H9 (cell line): ENCODE results near the gene KCNH2. TPM values are rescaled to one million over a fixed set of nuclear protein-coding genes. Genes with fewer than 3 reads are reported as not detected.

Experiments used
- DNase-seq: peaks from one replicate; pipeline ENCODE4 v3.0.0-alpha.2; 2017
- H2AFZ ChIP-seq: one replicate; pipeline ENCODE4 v1.6.1; 2013; ENCODE audit warnings: mild to moderate bottlenecking, low read length, control low read depth, moderate library complexity
- H2AK5ac ChIP-seq: 2 replicates; pipeline ENCODE4 v1.6.1; 2013; ENCODE audit warnings: low read length, control low read depth, mixed read lengths; ENCODE audit not compliant: insufficient read length
- H2BK120ac ChIP-seq: one replicate; pipeline ENCODE4 v1.6.1; 2013; ENCODE audit warnings: low read depth, mild to moderate bottlenecking, low read length, control low read depth, inconsistent platforms; ENCODE audit not compliant: poor library complexity, severe bottlenecking
- H2BK12ac ChIP-seq: 2 replicates; pipeline ENCODE4 v1.6.1; 2013; ENCODE audit warnings: low read length, control low read depth, mixed read lengths, low read depth; ENCODE audit not compliant: insufficient read length
- H2BK15ac ChIP-seq: 2 replicates; pipeline ENCODE4 v1.6.1; 2013; ENCODE audit warnings: low read depth, low read length, control low read depth
- H2BK20ac ChIP-seq: one replicate; pipeline ENCODE4 v1.6.1; 2013; ENCODE audit warnings: low read depth, mild to moderate bottlenecking, low read length, control low read depth, inconsistent platforms; ENCODE audit not compliant: poor library complexity, severe bottlenecking
- H2BK5ac ChIP-seq: 2 replicates; pipeline ENCODE4 v1.6.1; 2013; ENCODE audit warnings: low read length, control low read depth, mixed read lengths; ENCODE audit not compliant: insufficient read length
- H3K14ac ChIP-seq: 2 replicates; pipeline ENCODE4 v1.6.1; 2013; ENCODE audit warnings: low read length, control low read depth; ENCODE audit not compliant: insufficient read depth
- H3K18ac ChIP-seq: 2 replicates; pipeline ENCODE4 v1.6.1; 2013; ENCODE audit warnings: low read depth, mild to moderate bottlenecking, mixed read lengths, low read length, control low read depth; ENCODE audit not compliant: insufficient read length
- H3K23ac ChIP-seq: 2 replicates; pipeline ENCODE4 v1.6.1; 2013; ENCODE audit warnings: low read length, control low read depth, mixed read lengths, low read depth; ENCODE audit not compliant: insufficient read length
- H3K23me2 ChIP-seq: 2 replicates; pipeline ENCODE4 v1.6.1; 2013; ENCODE audit warnings: low read depth, mild to moderate bottlenecking, mixed read lengths, low read length, control low read depth; ENCODE audit not compliant: insufficient read length, poor library complexity, severe bottlenecking
- H3K27ac ChIP-seq: 2 replicates; pipeline ENCODE4 v1.5.1; 2013; ENCODE audit warnings: low read length, control low read depth, mixed read lengths, low read depth; ENCODE audit not compliant: insufficient read length
- H3K27me3 ChIP-seq: 2 replicates; pipeline ENCODE4 v1.6.1; 2013; ENCODE audit warnings: low read length, control low read depth, inconsistent platforms; ENCODE audit not compliant: insufficient read depth
- H3K4ac ChIP-seq: 2 replicates; pipeline ENCODE4 v1.6.1; 2013; ENCODE audit warnings: low read depth, mild to moderate bottlenecking, control low read depth, inconsistent platforms, low read length, moderate library complexity
- H3K4me1 ChIP-seq: 2 replicates; pipeline ENCODE4 v1.6.1; 2013; ENCODE audit warnings: low read length, control low read depth, inconsistent platforms; ENCODE audit not compliant: insufficient read depth
- H3K4me2 ChIP-seq: 2 replicates; pipeline ENCODE4 v1.6.1; 2013; ENCODE audit warnings: low read length, control low read depth, mixed read lengths; ENCODE audit not compliant: insufficient read length, insufficient read depth
- H3K56ac ChIP-seq: 2 replicates; pipeline ENCODE4 v1.6.1; 2013; ENCODE audit warnings: low read depth, mild to moderate bottlenecking, mixed read lengths, low read length, control low read depth; ENCODE audit not compliant: insufficient read length
- H3K79me1 ChIP-seq: 2 replicates; pipeline ENCODE4 v1.6.1; 2013; ENCODE audit warnings: low read depth, mild to moderate bottlenecking, moderate library complexity, low read length, control low read depth, inconsistent platforms; ENCODE audit not compliant: insufficient read depth, poor library complexity, severe bottlenecking
- H3K79me2 ChIP-seq: 2 replicates; pipeline ENCODE4 v1.6.1; 2013; ENCODE audit warnings: low read length, control low read depth, inconsistent platforms; ENCODE audit not compliant: insufficient read depth
- H3K9ac ChIP-seq: 2 replicates; pipeline ENCODE4 v1.6.1; 2013; ENCODE audit warnings: low read length, control low read depth, mixed read lengths; ENCODE audit not compliant: insufficient read length; ENCODE audit errors: extremely low read depth
- H3K9me3 ChIP-seq: one replicate; pipeline ENCODE4 v1.6.1; 2013; ENCODE audit warnings: low read depth, low read length, inconsistent platforms; ENCODE audit not compliant: control insufficient read depth
- H3T11ph ChIP-seq: one replicate; pipeline ENCODE4 v1.6.1; 2013; ENCODE audit warnings: mild to moderate bottlenecking, low read length, control low read depth, inconsistent platforms
- H4K20me1 ChIP-seq: one replicate; pipeline ENCODE4 v1.6.1; 2013; ENCODE audit not compliant: control insufficient read depth, insufficient read length, insufficient read depth
- H4K5ac ChIP-seq: 2 replicates; pipeline ENCODE4 v1.6.1; 2013; ENCODE audit warnings: low read depth, mild to moderate bottlenecking, mixed read lengths, low read length, control low read depth; ENCODE audit not compliant: insufficient read length
- H4K8ac ChIP-seq: replicated peaks from 2 replicates; pipeline ENCODE4 v1.6.1; 2013; ENCODE audit warnings: low read length, control low read depth, mixed read lengths, low read depth; ENCODE audit not compliant: insufficient read length
- H4K91ac ChIP-seq: 2 replicates; pipeline ENCODE4 v1.6.1; 2013; ENCODE audit warnings: low read depth, mild to moderate bottlenecking, moderate library complexity, mixed read lengths, low read length, control low read depth; ENCODE audit not compliant: insufficient read length
- H3K27ac Mint-ChIP-seq, 3 experiments: 2 replicates in 2 of 3; 3 replicates in 1 of 3; pipeline ENCODE4 v1.8.0; 2020 to 2021; ENCODE audit warnings: mixed read lengths in 3 of 3, mild to moderate bottlenecking in 1 of 3, moderate library complexity in 1 of 3
- H3K27me3 Mint-ChIP-seq: 2 replicates; pipeline ENCODE4 v1.8.0; 2021; ENCODE audit warnings: low read depth, mild to moderate bottlenecking, moderate library complexity, mixed read lengths
- H3K36me3 Mint-ChIP-seq, 3 experiments: 2 replicates in 2 of 3; 3 replicates in 1 of 3; pipeline ENCODE4 v1.8.0; 2020 to 2021; ENCODE audit warnings: low read depth in 3 of 3, mixed read lengths in 3 of 3; ENCODE audit not compliant: insufficient read depth in 1 of 3
- H3K4me1 Mint-ChIP-seq, 2 experiments: 2 replicates each; pipeline ENCODE4 v1.8.0; 2020; ENCODE audit warnings: mixed read lengths in 2 of 2
- H3K4me3 Mint-ChIP-seq, 2 experiments: 2 replicates in 1 of 2; 3 replicates in 1 of 2; pipeline ENCODE4 v1.8.0; 2020 to 2021; ENCODE audit warnings: mild to moderate bottlenecking in 2 of 2, mixed read lengths in 2 of 2, moderate library complexity in 1 of 2
- H3K9me3 Mint-ChIP-seq, 2 experiments: 2 replicates in 1 of 2; 3 replicates in 1 of 2; pipeline ENCODE4 v1.8.0; 2020; ENCODE audit warnings: mild to moderate bottlenecking in 2 of 2, mixed read lengths in 2 of 2, moderate library complexity in 1 of 2
- WGBS: extraction: QIAGEN DNeasy Blood & Tissue Kit; methylation state at CpG from one replicate; pipeline ENCODE4 v1.1.7; 2013; ENCODE audit warnings: missing lambda C conversion rate, low lambda C conversion rate, mixed read lengths; ENCODE audit not compliant: insufficient read length; ENCODE audit errors: extremely low coverage; 5-methylcytosine and 5-hydroxymethylcytosine counted together
- total RNA-seq: library from RNA; stranded (reverse); gene quantifications from 2 replicates; pipeline ENCODE4 v1.2.1, GENCODE V29; 2021
- TF ChIP-seq, protein P1 (sequence below): fragments of 200-600 bp; sonication (generic); conservative IDR thresholded peaks from 3 replicates; pipeline ENCODE4 v1.8.0; 2021; ENCODE audit warnings: antibody characterized with exemption, mild to moderate bottlenecking

Gene KCNH2
- total RNA-seq, 1 experiment from 2014 or later = 4.5 TPM

GRCh38 chr7:151019130-151019447, 41.0 kb upstream of the KCNH2 start:
- H3K9me3 Mint-ChIP-seq = peaks cover 0 to 9% of the 10 kb centered on the region in 2 experiments; a peak in 2 of 5 replicates
- peaks cover 6% of the 10 kb centered on the region; the same call in 1 of the 2 replicates for H3K4me1 ChIP-seq
- no peaks in the 10 kb centered on the region for H3K9me3 ChIP-seq
- peaks cover 79% of the 10 kb centered on the region for H3K27me3 Mint-ChIP-seq
- H4K91ac ChIP-seq = no peak overlapping the region
- no peak overlapping the region for H3K23ac ChIP-seq
- no CpG with 5 or more reads among the region's 20 CpGs for WGBS
- H3K14ac ChIP-seq = 0 out of 2 replicates have a peak overlapping the region, but pooled peaks have one; percentile 7
- no peak overlapping the region for H4K5ac ChIP-seq
- H2AK5ac ChIP-seq = no peak overlapping the region
- H3K4me2 ChIP-seq = no peak overlapping the region
- H2BK120ac ChIP-seq = no peak overlapping the region
- no peak overlapping the region for H3K18ac ChIP-seq
- peaks cover 6% of the 10 kb centered on the region; the same call in 1 of the 2 replicates for H3K27me3 ChIP-seq
- H2BK5ac ChIP-seq = no peak overlapping the region
- H2AFZ ChIP-seq = no peak overlapping the region
- no peak overlapping the region for H2BK15ac ChIP-seq
- H2BK20ac ChIP-seq = no peak overlapping the region
- no peak overlapping the region for H3K4ac ChIP-seq
- no peak overlapping the region for H3K9ac ChIP-seq
- DNase-seq = no peak
- H3K56ac ChIP-seq = no peak overlapping the region
- no peak overlapping the region for H2BK12ac ChIP-seq
- TF ChIP-seq, protein P1, sequence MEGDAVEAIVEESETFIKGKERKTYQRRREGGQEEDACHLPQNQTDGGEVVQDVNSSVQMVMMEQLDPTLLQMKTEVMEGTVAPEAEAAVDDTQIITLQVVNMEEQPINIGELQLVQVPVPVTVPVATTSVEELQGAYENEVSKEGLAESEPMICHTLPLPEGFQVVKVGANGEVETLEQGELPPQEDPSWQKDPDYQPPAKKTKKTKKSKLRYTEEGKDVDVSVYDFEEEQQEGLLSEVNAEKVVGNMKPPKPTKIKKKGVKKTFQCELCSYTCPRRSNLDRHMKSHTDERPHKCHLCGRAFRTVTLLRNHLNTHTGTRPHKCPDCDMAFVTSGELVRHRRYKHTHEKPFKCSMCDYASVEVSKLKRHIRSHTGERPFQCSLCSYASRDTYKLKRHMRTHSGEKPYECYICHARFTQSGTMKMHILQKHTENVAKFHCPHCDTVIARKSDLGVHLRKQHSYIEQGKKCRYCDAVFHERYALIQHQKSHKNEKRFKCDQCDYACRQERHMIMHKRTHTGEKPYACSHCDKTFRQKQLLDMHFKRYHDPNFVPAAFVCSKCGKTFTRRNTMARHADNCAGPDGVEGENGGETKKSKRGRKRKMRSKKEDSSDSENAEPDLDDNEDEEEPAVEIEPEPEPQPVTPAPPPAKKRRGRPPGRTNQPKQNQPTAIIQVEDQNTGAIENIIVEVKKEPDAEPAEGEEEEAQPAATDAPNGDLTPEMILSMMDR = no peak
- peaks cover 2 to 6% (median 6%) of the 10 kb centered on the region in 3 experiments; a peak in 6 of 7 replicates for H3K36me3 Mint-ChIP-seq
- no peaks in the 10 kb centered on the region for H3K79me2 ChIP-seq
- H3T11ph ChIP-seq = no peak overlapping the region
- H4K20me1 ChIP-seq = no peaks in the 10 kb centered on the region
- H4K8ac ChIP-seq = no peak overlapping the region
- H3K27ac ChIP-seq = no peak overlapping the region
- no peaks in the 10 kb centered on the region for H3K79me1 ChIP-seq
- H3K23me2 ChIP-seq = peaks cover 3% of the 10 kb centered on the region
- peaks cover 20 to 44% of the 10 kb centered on the region in 2 experiments for H3K4me1 Mint-ChIP-seq
- H3K27ac Mint-ChIP-seq = no peak overlapping the region
- peak overlapping the region in 1 of 2 experiments; percentile 30; a peak in 2 of 5 replicates for H3K4me3 Mint-ChIP-seq
